OCI-LY3 (cell line): ENCODE results near the gene MYO15B.

Source experiments
- H2AFZ ChIP-seq: fragments of 200-600, 300-600 bp; shearing (Covaris generic); 2 replicates; pipeline ENCODE4 v1.6.0; 2014; ENCODE audit warnings: antibody characterized with exemption, low read depth, low read length
- H3K27ac ChIP-seq: fragments of 200-600, 300-600 bp; sonication (generic); 2 replicates; pipeline ENCODE4 v1.5.1; 2014; ENCODE audit warnings: mild to moderate bottlenecking, low read length, moderate library complexity, mixed read lengths
- H3K27me3 ChIP-seq: fragments of 200-600, 300-600 bp; sonication (generic); 2 replicates; pipeline ENCODE4 v1.6.1; 2014; ENCODE audit warnings: low read depth, low read length, mixed read lengths
- H3K36me3 ChIP-seq: fragments of 200-600, 300-600 bp; sonication (generic); replicated peaks from 2 replicates; pipeline ENCODE3; 2014; ENCODE audit warnings: low read depth, low read length, mixed read lengths
- H3K4me1 ChIP-seq: fragments of 300-600, 200-600 bp; sonication (generic); 2 replicates; pipeline ENCODE4 v1.6.1; 2014; ENCODE audit warnings: low read length, mixed read lengths
- H3K4me2 ChIP-seq: fragments of 200-600, 300-600 bp; sonication (generic); 2 replicates; pipeline ENCODE4 v1.6.1; 2014; ENCODE audit warnings: low read length, mixed read lengths
- H3K4me3 ChIP-seq: fragments of 300-600, 200-600 bp; sonication (generic); 2 replicates; pipeline ENCODE4 v1.5.1; 2014; ENCODE audit warnings: antibody characterized with exemption, mild to moderate bottlenecking, low read length, moderate library complexity
- H3K79me2 ChIP-seq: fragments of 300-600, 200-600 bp; shearing (Covaris generic); 2 replicates; pipeline ENCODE4 v1.6.1; 2014; ENCODE audit warnings: mild to moderate bottlenecking, low read length, mixed read lengths
- H3K9ac ChIP-seq: fragments of 300-600, 200-600 bp; shearing (Covaris generic); 2 replicates; pipeline ENCODE4 v1.6.0; 2014; ENCODE audit warnings: mild to moderate bottlenecking, low read length, moderate library complexity
- H3K9me3 ChIP-seq: fragments of 200-600, 300-600 bp; shearing (Covaris generic); 2 replicates; pipeline ENCODE4 v1.6.1; 2014; ENCODE audit warnings: low read length, mixed read lengths; ENCODE audit not compliant: insufficient read depth
- H4K20me1 ChIP-seq: fragments of 200-600, 300-600 bp; sonication (generic); 2 replicates; pipeline ENCODE4 v1.6.1; 2016; ENCODE audit warnings: low read length, mixed read lengths; ENCODE audit not compliant: insufficient read depth
- EZH2phosphoT487 ChIP-seq: fragments of 200-600 bp; shearing (Covaris generic); IDR thresholded peaks from 2 replicates; pipeline ENCODE4 v1.6.1; 2018; ENCODE audit warnings: antibody characterized with exemption, mixed run types, low read depth
- TF ChIP-seq, protein P1 (sequence below): fragments of 200-600, 300-600 bp; sonication (generic); IDR thresholded peaks from 2 replicates; pipeline ENCODE4 v1.5.1; 2014; ENCODE audit warnings: antibody characterized with exemption, low read length, low read depth

The MYO15B gene

DNA sequence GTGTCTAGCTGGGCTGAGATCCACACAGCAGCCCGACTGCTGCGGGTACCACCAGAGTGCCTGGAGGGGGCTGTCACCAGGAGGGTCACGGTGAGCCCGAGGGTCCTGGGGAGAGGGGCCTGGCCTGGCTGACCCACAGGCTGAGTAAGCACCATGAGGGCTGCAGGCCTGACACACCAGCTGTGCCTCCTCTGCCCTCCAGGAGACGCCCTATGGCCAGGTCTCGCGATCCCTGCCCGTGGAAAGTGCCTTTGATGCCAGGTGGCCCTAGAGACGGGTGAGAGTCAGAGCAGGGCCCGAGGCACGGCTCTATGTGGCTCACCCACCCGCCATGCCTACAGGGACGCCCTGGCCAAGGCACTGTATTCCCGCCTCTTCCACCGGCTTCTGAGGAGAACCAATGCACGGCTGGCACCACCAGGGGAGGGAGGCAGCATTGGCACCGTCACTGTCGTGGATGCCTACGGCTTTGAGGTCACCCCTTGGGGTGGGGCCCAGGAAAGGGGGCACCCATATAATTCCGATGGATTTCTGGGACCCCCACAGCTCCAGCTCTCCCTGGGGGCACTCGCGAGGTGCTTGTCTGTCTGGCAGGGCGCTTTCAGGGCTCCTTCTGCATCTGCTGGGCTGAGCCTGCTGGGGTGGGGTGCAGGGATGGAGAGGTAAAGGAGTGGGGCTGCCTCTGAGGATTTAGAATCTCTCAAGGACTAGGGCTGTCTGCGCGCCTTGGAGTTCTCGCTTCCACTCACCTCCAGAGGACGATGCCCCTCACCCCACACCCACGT, 7.1 kb downstream of the MYO15B start:
- Histone ChIP-seq H3K27me3 (peaks cover 13% of the 10 kb centered on the region), H3K9ac (no peak overlapping the region), H4K20me1 (no peaks in the 10 kb centered on the region), H3K4me1 (peaks cover 3% of the 10 kb centered on the region; the same call in 1 of the 2 replicates), H3K79me2 (no peaks in the 10 kb centered on the region), H3K27ac (no peak overlapping the region), H2AFZ (no peak overlapping the region), H3K36me3 (no peaks in the 10 kb centered on the region), H3K4me2 (no peak overlapping the region), H3K9me3 (no peaks in the 10 kb centered on the region), H3K4me3 (no peak overlapping the region)
- TF ChIP-seq, protein P1, sequence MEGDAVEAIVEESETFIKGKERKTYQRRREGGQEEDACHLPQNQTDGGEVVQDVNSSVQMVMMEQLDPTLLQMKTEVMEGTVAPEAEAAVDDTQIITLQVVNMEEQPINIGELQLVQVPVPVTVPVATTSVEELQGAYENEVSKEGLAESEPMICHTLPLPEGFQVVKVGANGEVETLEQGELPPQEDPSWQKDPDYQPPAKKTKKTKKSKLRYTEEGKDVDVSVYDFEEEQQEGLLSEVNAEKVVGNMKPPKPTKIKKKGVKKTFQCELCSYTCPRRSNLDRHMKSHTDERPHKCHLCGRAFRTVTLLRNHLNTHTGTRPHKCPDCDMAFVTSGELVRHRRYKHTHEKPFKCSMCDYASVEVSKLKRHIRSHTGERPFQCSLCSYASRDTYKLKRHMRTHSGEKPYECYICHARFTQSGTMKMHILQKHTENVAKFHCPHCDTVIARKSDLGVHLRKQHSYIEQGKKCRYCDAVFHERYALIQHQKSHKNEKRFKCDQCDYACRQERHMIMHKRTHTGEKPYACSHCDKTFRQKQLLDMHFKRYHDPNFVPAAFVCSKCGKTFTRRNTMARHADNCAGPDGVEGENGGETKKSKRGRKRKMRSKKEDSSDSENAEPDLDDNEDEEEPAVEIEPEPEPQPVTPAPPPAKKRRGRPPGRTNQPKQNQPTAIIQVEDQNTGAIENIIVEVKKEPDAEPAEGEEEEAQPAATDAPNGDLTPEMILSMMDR: no peak
- TF ChIP-seq EZH2phosphoT487: no peak

DNA sequence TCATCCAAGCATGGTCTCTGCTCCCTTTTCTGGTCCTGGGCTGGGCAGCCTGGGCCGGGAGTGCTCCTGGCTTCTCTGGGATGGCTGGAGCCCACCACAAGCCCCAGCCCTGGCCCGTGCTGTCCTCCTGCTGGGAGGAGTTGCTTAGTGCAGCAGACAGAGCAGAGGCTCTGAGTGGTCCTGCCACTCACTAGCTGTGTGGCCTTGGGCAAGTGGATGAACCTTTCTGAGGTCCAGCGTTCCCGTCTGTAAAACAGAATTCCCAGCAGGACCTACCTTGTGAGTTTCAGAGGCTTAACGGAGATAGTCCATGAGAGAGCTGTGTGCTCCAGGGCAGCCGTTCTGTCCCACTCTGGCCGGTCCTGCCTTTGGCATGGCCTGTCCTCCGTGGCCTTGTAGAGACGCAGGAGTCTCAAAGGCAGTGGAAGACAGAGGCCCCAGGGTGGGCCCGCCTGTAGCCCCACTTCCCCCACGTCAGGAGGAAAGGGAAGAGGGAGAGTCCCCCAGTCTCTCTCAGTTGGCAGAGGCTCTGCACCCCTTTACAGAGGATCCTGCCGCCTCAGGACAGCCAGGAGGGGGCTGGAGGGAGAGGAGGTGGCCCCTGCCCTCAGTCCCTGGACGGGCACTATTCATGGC, 7.8 kb downstream of the MYO15B start:
- H3K79me2 ChIP-seq: no peaks in the 10 kb centered on the region
- TF ChIP-seq, protein P1: no peak
- no peak overlapping the region for H3K9ac ChIP-seq
- H3K27me3 ChIP-seq: peaks cover 11% of the 10 kb centered on the region
- H2AFZ ChIP-seq: no peak overlapping the region
- H3K4me2 ChIP-seq: no peak overlapping the region
- H3K4me3 ChIP-seq: no peak overlapping the region
- H3K9me3 ChIP-seq: no peaks in the 10 kb centered on the region
- H4K20me1 ChIP-seq: no peaks in the 10 kb centered on the region
- H3K27ac ChIP-seq: no peak overlapping the region
- H3K36me3 ChIP-seq: no peaks in the 10 kb centered on the region
- H3K4me1 ChIP-seq: no peaks in the 10 kb centered on the region

DNA sequence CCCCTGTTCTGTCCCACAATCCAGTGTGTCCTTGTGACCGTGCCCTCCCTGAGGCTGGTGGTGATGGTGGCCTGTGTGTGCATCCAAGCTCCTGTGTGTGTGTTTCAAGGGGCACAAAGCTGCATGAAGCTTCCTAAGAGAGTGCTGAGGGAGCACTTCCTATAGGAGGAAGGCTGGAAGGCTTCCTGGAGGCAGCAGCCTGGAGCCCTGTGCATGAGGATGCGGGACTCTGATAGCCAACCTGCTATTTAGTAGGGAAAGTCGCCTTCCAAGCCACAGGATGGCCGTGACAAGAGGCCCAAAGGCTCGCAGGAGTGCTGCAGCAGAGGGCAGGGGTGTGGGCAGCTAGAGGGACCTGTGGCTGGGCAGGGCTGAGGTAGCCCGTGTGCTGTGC, 8.3 kb downstream of the MYO15B start:
- no peak for TF ChIP-seq EZH2phosphoT487
- TF ChIP-seq, protein P1: no peak
- Histone ChIP-seq H3K27ac (no peak overlapping the region), H4K20me1 (no peaks in the 10 kb centered on the region), H3K4me1 (no peaks in the 10 kb centered on the region), H3K4me3 (no peak overlapping the region), H3K4me2 (no peak overlapping the region), H3K79me2 (no peaks in the 10 kb centered on the region), H3K27me3 (peaks cover 6% of the 10 kb centered on the region), H3K9ac (no peak overlapping the region), H3K9me3 (no peaks in the 10 kb centered on the region), H2AFZ (no peak overlapping the region), H3K36me3 (no peaks in the 10 kb centered on the region)

DNA sequence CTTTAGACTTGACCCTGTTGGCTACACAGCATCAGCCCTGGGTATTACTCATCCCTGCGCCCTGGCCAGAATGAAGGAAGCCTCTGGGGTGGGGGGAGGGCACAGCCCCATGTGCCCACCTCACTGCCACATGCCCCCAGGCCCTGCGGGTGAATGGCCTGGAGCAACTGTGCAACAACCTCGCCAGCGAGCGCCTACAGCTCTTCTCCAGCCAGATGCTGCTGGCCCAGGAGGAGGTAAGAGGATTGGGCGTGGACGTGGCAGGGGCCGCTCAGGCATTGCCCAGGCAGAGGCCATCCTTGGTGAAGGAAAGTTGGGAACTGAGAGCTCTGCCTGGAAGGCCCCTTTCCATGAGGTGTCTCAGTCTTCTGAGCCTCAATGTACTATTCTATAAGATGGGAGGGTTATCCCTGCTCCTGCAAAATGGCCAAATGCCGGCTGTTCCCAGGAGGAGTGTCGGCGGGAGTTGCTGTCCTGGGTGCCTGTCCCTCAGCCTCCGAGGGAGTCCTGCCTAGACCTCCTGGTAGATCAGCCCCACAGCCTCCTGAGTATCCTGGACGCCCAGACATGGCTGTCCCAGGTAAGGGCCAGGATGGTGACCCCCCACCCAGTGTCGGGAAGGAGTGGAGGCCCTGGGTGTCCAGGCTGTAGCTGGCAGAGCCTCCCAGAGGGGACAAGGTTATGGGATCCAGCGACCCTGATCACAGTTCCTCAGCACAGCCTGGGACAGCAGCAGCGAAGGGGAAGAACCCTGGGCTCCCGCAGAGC, 8.9 kb downstream of the MYO15B start:
- H3K79me2 ChIP-seq: no peaks in the 10 kb centered on the region
- H2AFZ ChIP-seq: no peak overlapping the region
- H4K20me1 ChIP-seq: no peaks in the 10 kb centered on the region
- no peak overlapping the region for H3K9ac ChIP-seq
- H3K4me3 ChIP-seq: no peak overlapping the region
- no peaks in the 10 kb centered on the region for H3K9me3 ChIP-seq
- peaks cover under 1% of the 10 kb centered on the region; the same call in 1 of the 2 replicates for H3K27me3 ChIP-seq
- H3K36me3 ChIP-seq: no peaks in the 10 kb centered on the region
- TF ChIP-seq EZH2phosphoT487: no peak
- TF ChIP-seq, protein P1: no peak
- H3K4me1 ChIP-seq: peaks cover 2% of the 10 kb centered on the region; the same call in 1 of the 2 replicates
- no peak overlapping the region for H3K4me2 ChIP-seq
- no peak overlapping the region for H3K27ac ChIP-seq
